DND-41 (cell line): ENCODE data around the gene IFNAR1.

Experiments used
- EZH2 ChIP-seq: IDR thresholded peaks from 3 replicates; pipeline ENCODE4 v1.6.1; 2012; ENCODE audit warnings: borderline replicate concordance, low read depth, mild to moderate bottlenecking, moderate library complexity, low read length, inconsistent platforms; ENCODE audit not compliant: severe bottlenecking
- TF ChIP-seq, protein P1 (sequence below): IDR thresholded peaks from 2 replicates; pipeline ENCODE4 v1.5.1; 2012; ENCODE audit warnings: borderline replicate concordance, low read length, moderate library complexity, mild to moderate bottlenecking; ENCODE audit not compliant: poor library complexity, severe bottlenecking; ENCODE audit errors: extremely low read depth

DNA sequence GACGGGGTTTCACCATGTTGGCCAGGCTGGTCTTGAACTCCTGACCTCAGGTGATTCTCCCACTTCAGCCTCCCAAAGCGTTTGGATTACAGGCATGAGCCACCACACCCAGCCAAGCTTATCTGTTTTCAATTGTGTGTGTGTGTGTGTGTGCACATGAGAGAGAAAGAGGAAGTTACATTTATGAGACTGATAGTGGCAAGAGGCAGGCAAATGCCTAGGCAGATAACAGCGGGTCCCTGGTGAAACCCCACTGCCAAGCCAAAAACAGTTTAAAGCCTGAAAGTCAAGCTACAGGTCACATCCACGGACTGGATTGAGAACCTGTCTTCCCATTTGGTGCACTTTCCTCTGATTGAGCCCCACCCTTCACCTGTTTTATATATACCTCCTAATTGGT, 43.4 kb downstream of the IFNAR1 start:
- TF ChIP-seq, protein P1, sequence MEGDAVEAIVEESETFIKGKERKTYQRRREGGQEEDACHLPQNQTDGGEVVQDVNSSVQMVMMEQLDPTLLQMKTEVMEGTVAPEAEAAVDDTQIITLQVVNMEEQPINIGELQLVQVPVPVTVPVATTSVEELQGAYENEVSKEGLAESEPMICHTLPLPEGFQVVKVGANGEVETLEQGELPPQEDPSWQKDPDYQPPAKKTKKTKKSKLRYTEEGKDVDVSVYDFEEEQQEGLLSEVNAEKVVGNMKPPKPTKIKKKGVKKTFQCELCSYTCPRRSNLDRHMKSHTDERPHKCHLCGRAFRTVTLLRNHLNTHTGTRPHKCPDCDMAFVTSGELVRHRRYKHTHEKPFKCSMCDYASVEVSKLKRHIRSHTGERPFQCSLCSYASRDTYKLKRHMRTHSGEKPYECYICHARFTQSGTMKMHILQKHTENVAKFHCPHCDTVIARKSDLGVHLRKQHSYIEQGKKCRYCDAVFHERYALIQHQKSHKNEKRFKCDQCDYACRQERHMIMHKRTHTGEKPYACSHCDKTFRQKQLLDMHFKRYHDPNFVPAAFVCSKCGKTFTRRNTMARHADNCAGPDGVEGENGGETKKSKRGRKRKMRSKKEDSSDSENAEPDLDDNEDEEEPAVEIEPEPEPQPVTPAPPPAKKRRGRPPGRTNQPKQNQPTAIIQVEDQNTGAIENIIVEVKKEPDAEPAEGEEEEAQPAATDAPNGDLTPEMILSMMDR, result no peak
- no peak for TF ChIP-seq EZH2
